ENCODE results near the gene SEPTIN5.

Gene SEPTIN5

GRCh38 chr22:19667872-19668740 is 46.2 kb upstream of the SEPTIN5 start:
- H3K9me3 ChIP-seq (ENCODE audit: severe bottlenecking): peaks cover 9% of the 10 kb centered on the region
- no peaks in the 10 kb centered on the region for H3K27me3 ChIP-seq (ENCODE audit: insufficient read depth, low read depth, severe bottlenecking)
- H3K36me3 ChIP-seq: no peaks in the 10 kb centered on the region
- no peak overlapping the region for H3K27ac ChIP-seq
- TF ChIP-seq, protein P1, sequence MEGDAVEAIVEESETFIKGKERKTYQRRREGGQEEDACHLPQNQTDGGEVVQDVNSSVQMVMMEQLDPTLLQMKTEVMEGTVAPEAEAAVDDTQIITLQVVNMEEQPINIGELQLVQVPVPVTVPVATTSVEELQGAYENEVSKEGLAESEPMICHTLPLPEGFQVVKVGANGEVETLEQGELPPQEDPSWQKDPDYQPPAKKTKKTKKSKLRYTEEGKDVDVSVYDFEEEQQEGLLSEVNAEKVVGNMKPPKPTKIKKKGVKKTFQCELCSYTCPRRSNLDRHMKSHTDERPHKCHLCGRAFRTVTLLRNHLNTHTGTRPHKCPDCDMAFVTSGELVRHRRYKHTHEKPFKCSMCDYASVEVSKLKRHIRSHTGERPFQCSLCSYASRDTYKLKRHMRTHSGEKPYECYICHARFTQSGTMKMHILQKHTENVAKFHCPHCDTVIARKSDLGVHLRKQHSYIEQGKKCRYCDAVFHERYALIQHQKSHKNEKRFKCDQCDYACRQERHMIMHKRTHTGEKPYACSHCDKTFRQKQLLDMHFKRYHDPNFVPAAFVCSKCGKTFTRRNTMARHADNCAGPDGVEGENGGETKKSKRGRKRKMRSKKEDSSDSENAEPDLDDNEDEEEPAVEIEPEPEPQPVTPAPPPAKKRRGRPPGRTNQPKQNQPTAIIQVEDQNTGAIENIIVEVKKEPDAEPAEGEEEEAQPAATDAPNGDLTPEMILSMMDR (IDR thresholded peaks at IDR 0.05; ENCODE audit: low read depth, low read length): no peak
- H3K4me3 ChIP-seq (ENCODE audit: low read depth, low read length): no peak overlapping the region
- DNase-seq: no peak

- Histone ChIP-seq H3K4me3 (ENCODE audit: low read depth, low read length) (no peak overlapping the region), H3K27me3 (ENCODE audit: insufficient read depth, low read depth, severe bottlenecking) (no peaks in the 10 kb centered on the region), H3K36me3 (no peaks in the 10 kb centered on the region), H3K27ac (no peak overlapping the region), H3K9me3 (ENCODE audit: severe bottlenecking) (peaks cover 9% of the 10 kb centered on the region)
- TF ChIP-seq, protein P1 (IDR thresholded peaks at IDR 0.05; ENCODE audit: low read depth, low read length): no peak
- DNase-seq: no peak
Observed at GRCh38 chr22:19668748-19669147, 45.6 kb upstream of the SEPTIN5 start.

DNA sequence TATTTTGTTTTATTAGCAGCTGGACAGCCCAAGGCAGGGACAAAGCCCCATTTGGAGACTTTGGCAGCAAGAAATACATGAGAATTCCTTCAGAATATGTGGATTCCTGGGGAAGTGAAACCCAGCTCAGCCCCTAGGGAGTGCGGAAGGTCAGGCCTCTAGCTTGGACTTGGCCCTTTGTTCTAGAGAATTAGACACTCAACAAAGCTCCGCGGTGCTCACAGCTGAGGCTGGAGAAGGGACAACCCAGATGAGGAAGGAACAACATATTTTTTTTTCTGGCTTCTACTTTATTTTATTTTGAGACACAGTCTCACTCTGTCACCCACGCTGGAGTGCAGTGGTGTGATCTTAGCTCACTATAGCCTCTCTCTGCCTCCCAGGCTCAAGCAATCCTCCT is 44.7 kb upstream of the SEPTIN5 start:
- H3K27ac ChIP-seq: no peak overlapping the region
- no peaks in the 10 kb centered on the region for H3K36me3 ChIP-seq
- no peaks in the 10 kb centered on the region for H3K27me3 ChIP-seq (ENCODE audit: insufficient read depth, low read depth, severe bottlenecking)
- no peak for DNase-seq
- TF ChIP-seq, protein P1 (IDR thresholded peaks at IDR 0.05; ENCODE audit: low read depth, low read length): no peak
- H3K9me3 ChIP-seq (ENCODE audit: severe bottlenecking): peaks cover 9% of the 10 kb centered on the region
- H3K4me3 ChIP-seq (ENCODE audit: low read depth, low read length): no peak overlapping the region

GRCh38 chr22:19671316-19671715 is 43.0 kb upstream of the SEPTIN5 start:
- Histone ChIP-seq H3K9me3 (ENCODE audit: severe bottlenecking) (peaks cover 9% of the 10 kb centered on the region), H3K36me3 (no peaks in the 10 kb centered on the region), H3K27me3 (ENCODE audit: insufficient read depth, low read depth, severe bottlenecking) (no peaks in the 10 kb centered on the region), H3K4me3 (ENCODE audit: low read depth, low read length) (no peak overlapping the region), H3K27ac (no peak overlapping the region)
- no peak for DNase-seq
- TF ChIP-seq, protein P1 (IDR thresholded peaks at IDR 0.05; ENCODE audit: low read depth, low read length): no peak

GRCh38 chr22:19672054-19672776 is 42.1 kb upstream of the SEPTIN5 start:
- H3K27me3 ChIP-seq (ENCODE audit: insufficient read depth, low read depth, severe bottlenecking): no peaks in the 10 kb centered on the region
- no peak overlapping the region for H3K27ac ChIP-seq
- no peaks in the 10 kb centered on the region for H3K36me3 ChIP-seq
- no peak overlapping the region for H3K4me3 ChIP-seq (ENCODE audit: low read depth, low read length)
- peaks cover 9% of the 10 kb centered on the region for H3K9me3 ChIP-seq (ENCODE audit: severe bottlenecking)
- DNase-seq: no peak
- TF ChIP-seq, protein P1 (IDR thresholded peaks at IDR 0.05; ENCODE audit: low read depth, low read length): no peak
